Breast epithelium (tissue), 3 donors: ENCODE measurements around the gene SLC4A7.

Source experiments
- CTCF ChIP-seq, 3 donors: fragments of 450-650 bp; IDR thresholded peaks; one replicate each; pipeline ENCODE4 v1.5.1; 2016 to 2017; ENCODE audit warnings: antibody characterized with exemption in 3 of 3, mild to moderate bottlenecking in 3 of 3, moderate library complexity in 3 of 3
- POLR2A ChIP-seq: fragments of 450-650 bp; IDR thresholded peaks from one replicate; pipeline ENCODE4 v1.6.1; 2016; ENCODE audit warnings: antibody characterized with exemption, mild to moderate bottlenecking, moderate library complexity

- TF ChIP-seq POLR2A = no peak
- TF ChIP-seq CTCF (IDR thresholded peaks at IDR 0.05) = no peak
Observed at GRCh38 chr3:27464646-27465045, 19.5 kb downstream of the SLC4A7 start.
